IgD-negative memory B cell (primary cell): ENCODE measurements around the gene UBE2J1. TPM values are rescaled to one million over a fixed set of nuclear protein-coding genes. Genes with fewer than 3 reads are reported as not detected.
A peak's percentile ranks its signal among the peaks of the same experiment; 100 is the strongest.

Source experiments
- H3K27ac Mint-ChIP-seq, 3 donors: one replicate each; pipeline ENCODE4 v1.8.0; 2020 to 2022; ENCODE audit warnings: mild to moderate bottlenecking in 3 of 3, mixed read lengths in 3 of 3, moderate library complexity in 1 of 3
- H3K27me3 Mint-ChIP-seq: one replicate; pipeline ENCODE4 v1.8.0; 2021; ENCODE audit warnings: mixed read lengths
- H3K36me3 Mint-ChIP-seq: one replicate; pipeline ENCODE4 v1.8.0; 2020; ENCODE audit warnings: mild to moderate bottlenecking, mixed read lengths
- H3K4me1 Mint-ChIP-seq, 3 donors: one replicate each; pipeline ENCODE4 v1.8.0; 2020 to 2022; ENCODE audit warnings: mixed read lengths in 3 of 3, mild to moderate bottlenecking in 1 of 3
- H3K4me3 Mint-ChIP-seq, 4 donors: one replicate each; pipeline ENCODE4 v1.8.0; 2020 to 2022; ENCODE audit warnings: mild to moderate bottlenecking in 4 of 4, mixed read lengths in 4 of 4, moderate library complexity in 3 of 4
- H3K9me3 Mint-ChIP-seq, 3 donors: one replicate each; pipeline ENCODE4 v1.8.0; 2020 to 2021; ENCODE audit warnings: mixed read lengths in 3 of 3, mild to moderate bottlenecking in 1 of 3
- polyA plus RNA-seq: library from polyadenylated mRNA; unstranded; fragments of 300-500 nt; fragmentation: Illumina TruSeq; gene quantifications from one replicate; pipeline ENCODE4 v1.2.3, GENCODE V29; 2021

Gene UBE2J1
- polyA plus RNA-seq, 1 donor from 2014 or later = 193 TPM

DNA sequence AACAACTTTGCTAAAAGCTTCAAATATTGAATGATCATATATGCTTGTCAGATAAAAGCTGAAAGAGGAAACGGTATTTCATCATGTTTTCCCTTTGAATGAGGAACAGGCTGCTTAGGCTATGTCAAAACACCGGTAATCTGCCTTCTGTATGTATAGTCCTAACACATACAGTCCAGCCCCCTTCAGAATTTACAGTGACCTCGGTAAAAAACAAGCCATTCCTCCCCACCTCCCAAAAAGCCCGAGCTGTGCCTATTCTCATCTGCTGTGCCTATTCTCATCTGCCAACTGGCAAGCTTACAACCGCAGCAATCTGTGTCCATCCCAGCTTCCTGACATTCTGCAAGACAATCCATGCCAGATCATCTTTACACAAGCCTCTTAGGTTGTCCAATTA, 26.8 kb upstream of the UBE2J1 start:
- no peak overlapping the region for H3K4me3 Mint-ChIP-seq
- peaks cover 2% of the 10 kb centered on the region for H3K36me3 Mint-ChIP-seq
- peaks cover 2% of the 10 kb centered on the region for H3K27me3 Mint-ChIP-seq
- H3K9me3 Mint-ChIP-seq = no peaks in the 10 kb centered on the region
- no peak overlapping the region for H3K27ac Mint-ChIP-seq
- H3K4me1 Mint-ChIP-seq = peaks cover 12 to 15% (median 12%) of the 10 kb centered on the region in 3 donors

DNA sequence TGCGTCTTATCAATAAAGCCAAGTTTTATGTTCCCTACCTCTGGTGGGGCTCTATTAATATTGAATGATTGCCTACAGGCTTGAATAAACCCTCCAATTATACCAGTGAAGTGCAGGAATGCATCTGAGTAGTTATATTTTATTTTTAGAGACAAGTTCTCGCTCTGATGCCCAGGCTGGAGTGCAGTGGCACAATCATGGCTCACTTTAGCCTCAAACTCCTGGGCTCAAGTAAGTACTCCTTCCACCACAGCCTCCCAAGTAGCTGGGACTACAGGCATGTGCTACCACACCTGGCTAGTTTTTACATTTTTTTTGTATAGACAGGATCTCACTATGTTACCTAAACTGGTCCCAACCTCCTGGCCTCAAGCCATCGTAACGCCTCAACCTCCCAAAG, 26.1 kb upstream of the UBE2J1 start:
- Mint-ChIP-seq H3K36me3 (peaks cover 2% of the 10 kb centered on the region), H3K27me3 (peaks cover 2% of the 10 kb centered on the region), H3K9me3 (no peaks in the 10 kb centered on the region), H3K4me3 (peak overlapping the region in 1 of 4 donors; percentile 47), H3K27ac (no peak overlapping the region), H3K4me1 (peaks cover 12 to 22% (median 12%) of the 10 kb centered on the region in 3 donors)

DNA sequence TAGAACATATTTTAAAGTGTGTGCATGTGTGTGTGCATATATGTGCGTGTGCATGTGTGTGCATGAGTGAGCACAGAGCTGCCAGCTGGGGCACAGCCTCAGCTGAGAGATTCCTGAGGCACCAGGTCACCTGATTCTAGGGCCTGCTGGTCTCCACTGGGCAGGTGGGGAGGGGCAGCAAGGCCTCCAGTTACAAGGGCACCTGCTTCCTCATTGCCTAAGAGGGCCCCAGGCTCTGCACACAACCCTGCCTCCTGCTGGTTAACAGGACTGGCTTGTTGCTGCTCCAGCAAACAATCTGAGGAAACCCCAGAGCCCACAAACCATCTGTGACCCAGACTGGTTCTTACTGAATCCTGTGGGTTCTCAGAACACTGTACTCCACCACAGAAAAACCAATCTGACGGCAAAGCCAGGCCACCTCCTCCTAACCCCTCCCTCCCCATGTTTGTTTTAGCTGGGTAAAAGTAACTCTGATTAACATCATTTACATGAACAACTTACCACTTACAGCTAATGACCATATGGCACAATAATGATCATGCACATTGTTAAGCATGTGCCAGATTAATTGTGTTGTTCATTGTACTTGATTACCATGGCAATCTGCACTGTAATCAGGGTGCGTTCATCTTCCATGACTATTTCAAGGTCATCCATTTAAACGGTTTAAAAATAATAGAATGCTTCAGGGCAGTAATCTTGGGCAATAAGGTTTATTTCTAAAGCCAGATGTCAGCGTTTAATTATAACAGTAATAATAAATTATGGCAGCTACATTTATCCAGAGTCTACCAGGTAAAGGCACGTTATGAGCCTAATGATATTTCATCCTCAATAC, 23.1 kb upstream of the UBE2J1 start:
- H3K4me3 Mint-ChIP-seq = no peak overlapping the region

DNA sequence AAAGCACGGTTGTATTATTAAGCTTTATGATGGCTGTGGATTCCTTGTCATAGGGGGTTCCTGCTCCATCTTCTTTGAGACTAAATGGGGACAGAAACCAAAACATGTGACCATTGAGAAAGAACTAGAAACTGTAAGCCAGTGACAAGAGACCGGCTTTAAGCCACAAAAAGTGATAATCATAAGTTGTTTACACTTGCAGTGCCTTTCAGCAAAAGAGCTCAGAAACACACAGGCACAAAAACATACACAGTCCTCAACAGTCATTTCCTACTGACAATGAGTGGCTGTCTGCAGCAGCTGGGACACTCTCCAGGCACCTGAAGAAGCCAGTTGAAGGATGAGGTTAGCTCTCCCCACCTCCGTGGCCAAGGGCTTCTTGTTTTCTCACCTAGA, 20.0 kb upstream of the UBE2J1 start:
- H3K36me3 Mint-ChIP-seq = no peaks in the 10 kb centered on the region
- H3K9me3 Mint-ChIP-seq = no peaks in the 10 kb centered on the region

More for the DNA sequence above, 23.1 kb upstream of the UBE2J1 start:
- H3K27me3 Mint-ChIP-seq = no peaks in the 10 kb centered on the region
- H3K4me1 Mint-ChIP-seq = peaks cover 20 to 36% (median 25%) of the 10 kb centered on the region in 3 donors
- peak overlapping the region in 2 of 3 donors; percentile 25 to 41 for H3K27ac Mint-ChIP-seq
- H3K36me3 Mint-ChIP-seq = no peaks in the 10 kb centered on the region
- no peaks in the 10 kb centered on the region for H3K9me3 Mint-ChIP-seq

DNA sequence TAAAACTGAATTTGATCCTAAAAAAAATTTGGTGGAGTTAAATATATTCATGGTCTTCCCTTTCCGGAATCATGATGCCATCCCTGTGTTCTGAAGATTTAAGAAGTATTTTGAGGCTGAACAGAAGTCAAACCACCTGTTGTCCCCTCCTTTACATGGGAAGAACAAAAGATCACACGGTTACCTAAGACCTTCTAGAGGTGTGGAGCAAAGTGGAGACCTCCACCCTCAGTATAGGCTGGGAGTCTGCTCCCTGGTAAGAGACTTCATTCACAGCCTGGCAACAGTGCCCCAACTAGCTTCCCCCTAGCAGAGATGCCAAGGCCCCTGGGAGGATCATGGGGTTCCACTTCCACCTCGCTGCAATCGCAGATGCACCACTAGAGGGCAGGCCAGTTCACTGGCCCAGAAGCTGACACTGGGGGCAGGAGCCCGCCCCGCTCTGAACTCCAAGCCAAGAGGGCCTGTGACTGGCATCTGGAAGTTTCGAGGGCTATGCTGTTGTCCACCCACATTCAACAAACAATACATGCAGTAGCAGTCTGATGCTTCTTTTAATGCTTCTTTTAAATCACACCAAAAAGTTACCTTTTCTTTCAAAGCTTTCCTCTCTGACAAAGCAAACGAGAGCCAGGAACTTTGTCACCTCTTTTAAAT, 19.5 kb upstream of the UBE2J1 start:
- H3K36me3 Mint-ChIP-seq = no peaks in the 10 kb centered on the region
- H3K4me3 Mint-ChIP-seq = peak overlapping the region in 3 of 4 donors; percentile 25 to 76 (median 48)
- H3K4me1 Mint-ChIP-seq = peaks cover 40 to 57% (median 46%) of the 10 kb centered on the region in 3 donors
- H3K27me3 Mint-ChIP-seq = no peaks in the 10 kb centered on the region
- H3K9me3 Mint-ChIP-seq = no peaks in the 10 kb centered on the region
- peak overlapping the region; percentile 50 to 71 (median 66) for H3K27ac Mint-ChIP-seq

More for the DNA sequence above, 20.0 kb upstream of the UBE2J1 start:
- H3K27ac Mint-ChIP-seq = peak overlapping the region; percentile 50 to 71 (median 66)
- H3K27me3 Mint-ChIP-seq = no peaks in the 10 kb centered on the region
- H3K4me1 Mint-ChIP-seq = peaks cover 37 to 52% (median 44%) of the 10 kb centered on the region in 3 donors
- peak overlapping the region in 2 of 4 donors; percentile 25 to 48 for H3K4me3 Mint-ChIP-seq

DNA sequence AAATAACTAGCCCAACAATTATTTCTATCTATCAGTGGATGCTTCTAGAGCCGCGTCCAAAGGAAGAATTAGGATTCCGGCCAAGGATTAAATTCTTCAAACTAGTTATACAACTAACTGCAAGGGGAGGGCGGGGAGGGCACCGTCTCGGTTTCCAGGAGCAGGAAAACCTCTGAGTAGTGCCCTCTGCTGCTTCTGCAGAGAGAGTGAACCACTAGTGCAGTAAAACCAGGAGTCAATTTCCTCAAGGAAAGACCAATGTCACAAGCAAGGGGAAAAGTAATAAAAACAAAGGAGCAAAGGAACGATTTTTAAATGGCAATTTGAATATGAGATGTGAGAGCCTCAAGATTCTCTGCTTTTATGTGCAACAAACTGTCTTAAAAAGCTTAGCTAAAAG, 16.5 kb upstream of the UBE2J1 start:
- H3K9me3 Mint-ChIP-seq = no peaks in the 10 kb centered on the region
- no peaks in the 10 kb centered on the region for H3K36me3 Mint-ChIP-seq
- H3K27me3 Mint-ChIP-seq = no peaks in the 10 kb centered on the region
- H3K27ac Mint-ChIP-seq = no peak overlapping the region
- no peak overlapping the region for H3K4me3 Mint-ChIP-seq
- H3K4me1 Mint-ChIP-seq = peaks cover 41 to 62% (median 49%) of the 10 kb centered on the region in 3 donors

DNA sequence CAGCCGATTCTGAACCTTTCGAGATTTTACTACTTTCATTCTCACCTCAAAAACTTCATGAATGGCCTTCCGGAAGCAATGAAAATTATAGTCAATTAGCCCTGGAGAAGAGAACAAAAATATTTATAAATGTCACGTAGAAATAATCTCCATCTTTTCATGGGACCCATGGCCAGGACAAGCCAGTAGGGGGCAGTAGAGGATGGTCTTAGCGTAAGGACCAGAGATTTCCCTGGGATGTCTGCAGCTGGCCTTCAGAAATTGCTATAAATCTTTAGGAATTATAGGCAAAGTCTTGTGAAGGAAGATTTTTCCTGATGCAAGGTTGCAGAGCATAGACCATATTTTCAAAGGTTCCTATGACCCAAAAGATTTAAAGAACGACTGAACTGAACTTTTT, 15.6 kb upstream of the UBE2J1 start:
- no peaks in the 10 kb centered on the region for H3K36me3 Mint-ChIP-seq
- H3K27me3 Mint-ChIP-seq = no peaks in the 10 kb centered on the region
- peaks cover 45 to 66% (median 55%) of the 10 kb centered on the region in 3 donors for H3K4me1 Mint-ChIP-seq
- peak overlapping the region in 2 of 4 donors; percentile 8 to 85 for H3K4me3 Mint-ChIP-seq
- no peaks in the 10 kb centered on the region for H3K9me3 Mint-ChIP-seq
- peak overlapping the region in 2 of 3 donors; percentile 11 to 46 for H3K27ac Mint-ChIP-seq

DNA sequence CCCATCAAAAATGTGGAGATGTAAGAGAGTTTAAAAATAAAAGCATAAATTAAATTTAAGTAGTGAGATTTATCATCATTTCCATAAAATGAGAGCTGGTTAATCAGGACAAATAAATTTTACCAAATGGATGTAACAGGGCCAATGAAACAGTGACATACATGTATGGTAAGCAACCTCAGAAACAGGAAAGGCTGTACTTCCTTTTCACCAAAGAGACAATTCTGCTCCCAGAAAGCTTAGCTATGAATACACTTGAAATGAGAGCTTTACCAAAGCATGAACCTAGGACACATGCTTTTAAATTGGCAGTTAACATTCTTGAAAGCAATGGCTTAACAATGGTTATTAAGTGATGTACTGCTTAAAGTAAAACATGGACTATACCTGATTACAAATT, 12.1 kb upstream of the UBE2J1 start:
- Mint-ChIP-seq H3K27ac (no peak overlapping the region), H3K9me3 (no peaks in the 10 kb centered on the region), H3K36me3 (peaks cover 7% of the 10 kb centered on the region), H3K4me1 (peaks cover 53 to 71% (median 56%) of the 10 kb centered on the region in 3 donors), H3K4me3 (peak overlapping the region in 2 of 4 donors; percentile 55 to 63), H3K27me3 (no peaks in the 10 kb centered on the region)

DNA sequence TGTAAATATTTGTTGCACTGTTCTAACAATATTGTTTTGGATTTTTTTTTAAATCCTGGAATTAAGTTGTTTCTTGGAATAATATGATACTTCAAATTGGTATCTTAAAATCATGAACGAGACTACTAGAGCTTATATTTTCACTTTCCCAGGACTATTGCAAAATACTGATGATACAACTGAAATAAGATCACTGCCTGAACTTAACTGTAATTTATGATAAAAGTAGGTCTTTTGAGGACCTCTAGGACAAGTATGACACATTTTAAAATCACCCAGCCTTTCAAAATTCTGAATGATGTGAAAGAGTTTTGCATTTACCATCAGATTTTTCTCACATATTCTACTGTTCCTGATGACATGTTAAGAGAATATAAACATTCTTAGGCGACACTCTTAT, 8.6 kb upstream of the UBE2J1 start:
- H3K36me3 Mint-ChIP-seq = peaks cover 7% of the 10 kb centered on the region
- no peak overlapping the region for H3K27ac Mint-ChIP-seq
- no peaks in the 10 kb centered on the region for H3K27me3 Mint-ChIP-seq
- peak overlapping the region in 1 of 4 donors; percentile 85 for H3K4me3 Mint-ChIP-seq
- no peaks in the 10 kb centered on the region for H3K9me3 Mint-ChIP-seq
- H3K4me1 Mint-ChIP-seq = peaks cover 61 to 72% (median 64%) of the 10 kb centered on the region in 3 donors

DNA sequence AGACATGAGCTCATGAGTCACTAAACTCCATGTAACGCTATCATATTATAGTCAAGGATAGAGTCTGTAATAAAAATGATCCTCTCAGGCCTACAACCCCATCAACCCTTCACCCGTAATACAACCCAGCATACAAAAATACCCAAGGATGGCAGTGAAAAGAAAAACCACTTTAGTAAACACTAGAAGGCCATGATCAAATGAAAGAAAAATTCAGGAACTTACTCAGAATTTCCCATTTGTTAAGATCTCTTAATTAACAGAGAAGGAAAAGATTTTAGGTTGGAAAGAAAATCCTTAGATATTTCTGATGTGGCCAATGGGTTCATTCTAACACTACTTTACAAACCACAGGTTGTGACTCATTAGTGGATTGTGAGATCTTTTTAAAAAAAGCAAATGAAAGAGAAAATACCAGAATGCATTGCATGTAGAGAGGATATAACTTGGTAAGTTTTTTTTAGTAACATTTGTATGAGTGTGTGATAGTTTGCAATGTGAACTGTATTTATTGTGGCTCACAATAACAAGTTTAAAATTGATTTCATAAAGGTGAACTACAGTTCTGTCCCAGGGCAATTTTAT, 8.0 kb upstream of the UBE2J1 start:
- no peaks in the 10 kb centered on the region for H3K27me3 Mint-ChIP-seq
- H3K4me1 Mint-ChIP-seq = peaks cover 65 to 67% (median 65%) of the 10 kb centered on the region in 3 donors
- H3K9me3 Mint-ChIP-seq = no peaks in the 10 kb centered on the region
- H3K36me3 Mint-ChIP-seq = peaks cover 7% of the 10 kb centered on the region
- peak overlapping the region; percentile 19 to 85 (median 60) for H3K4me3 Mint-ChIP-seq
- peak overlapping the region in 2 of 3 donors; percentile 6 to 40 for H3K27ac Mint-ChIP-seq

DNA sequence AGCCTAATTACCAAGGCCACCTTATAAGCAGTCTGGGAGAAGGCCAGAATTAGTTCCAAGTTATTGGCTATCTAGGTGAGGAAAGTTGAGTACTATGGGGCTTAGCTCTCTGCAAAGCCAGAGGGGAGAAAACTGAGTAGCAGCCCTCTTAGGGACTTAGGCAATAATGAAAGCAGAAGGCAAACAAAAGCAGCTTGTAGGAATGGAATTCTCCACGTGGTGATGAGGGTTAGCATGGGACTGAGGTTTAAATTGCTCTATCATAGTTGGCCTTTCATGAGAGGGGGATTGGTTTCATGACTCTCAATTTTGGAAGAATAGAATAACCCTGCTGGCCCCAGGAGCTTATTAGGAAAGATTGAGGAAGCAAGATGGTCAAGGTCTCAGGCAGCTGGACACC, 7.0 kb upstream of the UBE2J1 start:
- no peaks in the 10 kb centered on the region for H3K9me3 Mint-ChIP-seq
- H3K36me3 Mint-ChIP-seq = peaks cover 7% of the 10 kb centered on the region
- H3K27me3 Mint-ChIP-seq = no peaks in the 10 kb centered on the region
- peaks cover 56 to 65% (median 63%) of the 10 kb centered on the region in 3 donors for H3K4me1 Mint-ChIP-seq
- peak overlapping the region; percentile 4 to 81 (median 70) for H3K4me3 Mint-ChIP-seq
- peak overlapping the region; percentile 3 to 70 (median 44) for H3K27ac Mint-ChIP-seq

DNA sequence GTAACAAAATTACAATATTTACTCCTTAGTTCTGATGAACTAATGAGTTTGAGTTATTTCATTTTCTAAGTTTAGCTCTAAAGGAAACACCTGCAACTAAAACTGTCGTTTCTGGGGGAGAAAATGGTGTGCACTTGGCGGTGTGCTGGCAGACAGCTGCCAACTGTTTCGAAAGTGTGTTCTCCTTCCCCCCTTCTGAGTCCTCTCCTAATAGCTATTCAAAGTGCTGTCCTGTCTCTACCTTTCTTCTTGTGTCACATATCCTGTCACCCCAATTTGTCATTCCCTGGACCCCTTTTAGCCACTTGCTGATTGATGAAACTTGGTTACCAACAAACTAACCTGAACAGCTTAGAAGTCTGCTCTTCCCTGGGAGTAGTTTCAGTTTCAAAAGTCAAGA, 4.9 kb upstream of the UBE2J1 start:
- H3K36me3 Mint-ChIP-seq = peaks cover 5% of the 10 kb centered on the region
- no peaks in the 10 kb centered on the region for H3K27me3 Mint-ChIP-seq
- H3K4me3 Mint-ChIP-seq = peak overlapping the region; percentile 77 to 93 (median 87)
- peak overlapping the region; percentile 74 to 98 (median 84) for H3K27ac Mint-ChIP-seq
- no peaks in the 10 kb centered on the region for H3K9me3 Mint-ChIP-seq
- H3K4me1 Mint-ChIP-seq = peaks cover 51 to 64% (median 61%) of the 10 kb centered on the region in 3 donors

DNA sequence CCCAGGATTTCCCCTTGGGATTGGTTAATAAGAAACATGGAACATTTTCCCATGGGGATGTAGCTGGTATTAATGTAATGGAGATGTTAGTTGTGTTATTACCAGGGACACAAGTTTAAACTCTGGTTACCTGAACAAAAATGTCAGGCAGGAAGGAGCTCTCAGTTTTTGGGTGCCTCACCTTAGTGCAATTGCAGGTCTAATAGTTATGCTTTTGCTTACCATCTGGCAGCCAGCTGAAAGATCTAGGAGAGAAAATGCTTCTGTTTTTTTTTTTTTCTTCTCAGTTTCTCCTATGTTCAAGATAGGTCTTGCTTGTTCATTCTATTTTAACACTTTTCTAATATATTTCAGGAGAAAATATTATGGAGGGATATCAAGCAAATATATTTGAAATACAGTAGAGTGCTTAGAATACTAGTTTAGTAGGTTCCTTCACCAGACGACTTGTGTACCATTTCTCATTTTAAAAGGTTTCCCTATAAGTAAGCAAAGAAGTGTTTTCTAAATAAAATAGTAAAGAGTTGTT, 4.2 kb upstream of the UBE2J1 start:
- H3K9me3 Mint-ChIP-seq = no peaks in the 10 kb centered on the region
- H3K27me3 Mint-ChIP-seq = no peaks in the 10 kb centered on the region
- peaks cover 4% of the 10 kb centered on the region for H3K36me3 Mint-ChIP-seq
- peak overlapping the region; percentile 77 to 93 (median 87) for H3K4me3 Mint-ChIP-seq
- H3K27ac Mint-ChIP-seq = peak overlapping the region; percentile 74 to 98 (median 84)
- H3K4me1 Mint-ChIP-seq = peaks cover 56 to 64% (median 61%) of the 10 kb centered on the region in 3 donors

DNA sequence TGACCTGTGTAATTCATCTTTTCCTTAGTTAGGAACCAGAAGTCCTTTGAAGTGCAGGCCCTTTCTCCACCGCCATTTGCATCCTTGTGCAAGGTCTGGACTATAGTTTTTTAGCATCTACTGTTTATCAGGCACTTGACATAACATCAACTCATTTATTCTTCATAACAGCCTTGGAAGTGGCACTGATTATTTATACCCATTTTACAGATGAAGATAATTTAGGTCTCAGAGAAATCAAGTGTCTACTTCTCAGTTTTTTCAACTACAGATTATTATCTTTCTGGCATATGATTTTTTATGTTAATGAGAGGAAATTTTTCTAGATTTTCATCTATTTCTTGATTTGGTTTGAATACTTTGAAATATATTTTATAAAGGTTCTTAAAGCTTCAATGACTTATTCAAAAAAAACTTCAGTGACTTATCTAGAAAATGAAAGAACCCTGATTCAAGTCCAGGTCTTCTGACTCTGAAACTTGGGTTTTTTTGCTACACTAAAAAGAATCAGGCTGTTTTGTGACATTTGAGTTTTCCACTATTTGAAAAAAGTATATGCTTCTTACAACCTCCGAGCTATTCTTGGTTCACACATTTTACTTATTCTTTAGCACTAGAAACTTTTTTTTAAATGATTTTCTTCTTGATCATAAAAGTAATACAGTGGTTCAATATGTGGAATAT, 3.1 kb upstream of the UBE2J1 start:
- Mint-ChIP-seq H3K4me1 (peaks cover 51 to 57% (median 52%) of the 10 kb centered on the region in 3 donors), H3K36me3 (peaks cover 4% of the 10 kb centered on the region), H3K27ac (peak overlapping the region in 2 of 3 donors; percentile 74 to 98), H3K9me3 (no peaks in the 10 kb centered on the region), H3K27me3 (no peaks in the 10 kb centered on the region), H3K4me3 (peak overlapping the region; percentile 26 to 93 (median 54))
